ENCODE data around the gene ACOT7. TPM values are rescaled to one million over a fixed set of nuclear protein-coding genes. Genes with fewer than 3 reads are reported as not detected.

The ACOT7 gene
- total and polyA plus RNA-seq, 2 of the 13 experiments (the other 11 are each of a cell fraction or from before 2014, with no cell fraction given): 33.0 to 55.8 TPM

- Histone ChIP-seq H4K20me1 (ENCODE audit: insufficient read depth, low read length) (no peaks in the 10 kb centered on the region), H3K4me2 (ENCODE audit: low read depth, low read length) (no peak overlapping the region), H3K27me3 (ENCODE audit: control insufficient read depth in 1 of 2, insufficient read depth in 2 of 2, low read length in 2 of 2) (no peaks in the 10 kb centered on the region), H3K79me2 (ENCODE audit: insufficient read depth, low read length) (no peaks in the 10 kb centered on the region), H3K4me1 (ENCODE audit: insufficient read depth, low read length) (peaks cover 13% of the 10 kb centered on the region), H3K27ac (ENCODE audit: extremely low read length, insufficient read depth, low read length) (no peak overlapping the region), H3K9me3 (ENCODE audit: low read length) (no peaks in the 10 kb centered on the region), H3K36me3 (replicated peaks in 1 of 2; ENCODE audit: control insufficient read depth in 1 of 2, insufficient read depth in 2 of 2, low read length in 2 of 2) (peaks cover 9 to 36% of the 10 kb centered on the region in 2 experiments; a peak in 4 of 5 replicates), H3K9ac (ENCODE audit: insufficient read depth, low read depth, low read length) (no peak overlapping the region), H2AFZ (ENCODE audit: low read length) (no peak overlapping the region), H3K4me3 (replicated peaks in 1 of 3; ENCODE audit: insufficient read depth in 1 of 3, low read depth in 2 of 3, low read length in 3 of 3) (no peak overlapping the region)
- DNase-seq (ENCODE audit: low spot score): no peak
- ATAC-seq: no peak
- intact Hi-C loops (cut with micrococcal nuclease; ENCODE audit: unreplicated experiment) (no loop called here), in situ Hi-C loops (cut with HindIII; ENCODE audit: extremely low pct_ligation_motif_present, low pct_unique_long_range_greater_than_20kb) (no loop called here)
- FAIRE-seq: no peak
- ChIA-PET POLR2A (no interaction called here), CTCF (ENCODE audit: low intra/inter-chr PET ratio, low total read pairs) (no interaction called here)
- BruUV-seq (replicated peaks): no TSS peak
- WGBS (ENCODE audit: low lambda C conversion rate): 96% methylated on average over 8 of the region's 14 CpGs
- TF ChIP-seq, protein P1, sequence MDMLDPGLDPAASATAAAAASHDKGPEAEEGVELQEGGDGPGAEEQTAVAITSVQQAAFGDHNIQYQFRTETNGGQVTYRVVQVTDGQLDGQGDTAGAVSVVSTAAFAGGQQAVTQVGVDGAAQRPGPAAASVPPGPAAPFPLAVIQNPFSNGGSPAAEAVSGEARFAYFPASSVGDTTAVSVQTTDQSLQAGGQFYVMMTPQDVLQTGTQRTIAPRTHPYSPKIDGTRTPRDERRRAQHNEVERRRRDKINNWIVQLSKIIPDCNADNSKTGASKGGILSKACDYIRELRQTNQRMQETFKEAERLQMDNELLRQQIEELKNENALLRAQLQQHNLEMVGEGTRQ (IDR thresholded peaks at IDR 0.05; ENCODE audit: low read depth, low read length): no peak
- TF ChIP-seq, protein P1 (CRISPR knock-in tag; IDR thresholded peaks at IDR 0.05; ENCODE audit: borderline replicate concordance): no peak
- no peak for TF ChIP-seq FOXK1 (CRISPR knock-in tag; IDR thresholded peaks at IDR 0.05; ENCODE audit: borderline replicate concordance, low read depth)
- TF ChIP-seq ATRX (CRISPR knock-in tag; IDR thresholded peaks at IDR 0.05; ENCODE audit: borderline replicate concordance): no peak
- no peak for TF ChIP-seq ZMYM4 (CRISPR knock-in tag; IDR thresholded peaks at IDR 0.05)
- no peak for TF ChIP-seq ZNF660 (CRISPR knock-in tag; IDR thresholded peaks at IDR 0.05; ENCODE audit: borderline replicate concordance, low read depth)
- TF ChIP-seq SATB2 (CRISPR knock-in tag; IDR thresholded peaks at IDR 0.05): no peak
- TF ChIP-seq, protein P2, sequence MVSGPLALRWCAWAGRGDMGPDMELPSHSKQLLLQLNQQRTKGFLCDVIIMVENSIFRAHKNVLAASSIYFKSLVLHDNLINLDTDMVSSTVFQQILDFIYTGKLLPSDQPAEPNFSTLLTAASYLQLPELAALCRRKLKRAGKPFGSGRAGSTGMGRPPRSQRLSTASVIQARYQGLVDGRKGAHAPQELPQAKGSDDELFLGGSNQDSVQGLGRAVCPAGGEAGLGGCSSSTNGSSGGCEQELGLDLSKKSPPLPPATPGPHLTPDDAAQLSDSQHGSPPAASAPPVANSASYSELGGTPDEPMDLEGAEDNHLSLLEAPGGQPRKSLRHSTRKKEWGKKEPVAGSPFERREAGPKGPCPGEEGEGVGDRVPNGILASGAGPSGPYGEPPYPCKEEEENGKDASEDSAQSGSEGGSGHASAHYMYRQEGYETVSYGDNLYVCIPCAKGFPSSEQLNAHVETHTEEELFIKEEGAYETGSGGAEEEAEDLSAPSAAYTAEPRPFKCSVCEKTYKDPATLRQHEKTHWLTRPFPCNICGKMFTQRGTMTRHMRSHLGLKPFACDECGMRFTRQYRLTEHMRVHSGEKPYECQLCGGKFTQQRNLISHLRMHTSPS (CRISPR knock-in tag; IDR thresholded peaks at IDR 0.05; ENCODE audit: low read depth): no peak
- TF ChIP-seq ZNF616 (CRISPR knock-in tag; IDR thresholded peaks at IDR 0.05; ENCODE audit: low read depth): no peak
- TF ChIP-seq GATAD1 (CRISPR knock-in tag; IDR thresholded peaks at IDR 0.05): no peak
- TF ChIP-seq KDM6A (CRISPR knock-in tag; IDR thresholded peaks at IDR 0.05; ENCODE audit: low read depth): no peak
- TF ChIP-seq, protein P3, sequence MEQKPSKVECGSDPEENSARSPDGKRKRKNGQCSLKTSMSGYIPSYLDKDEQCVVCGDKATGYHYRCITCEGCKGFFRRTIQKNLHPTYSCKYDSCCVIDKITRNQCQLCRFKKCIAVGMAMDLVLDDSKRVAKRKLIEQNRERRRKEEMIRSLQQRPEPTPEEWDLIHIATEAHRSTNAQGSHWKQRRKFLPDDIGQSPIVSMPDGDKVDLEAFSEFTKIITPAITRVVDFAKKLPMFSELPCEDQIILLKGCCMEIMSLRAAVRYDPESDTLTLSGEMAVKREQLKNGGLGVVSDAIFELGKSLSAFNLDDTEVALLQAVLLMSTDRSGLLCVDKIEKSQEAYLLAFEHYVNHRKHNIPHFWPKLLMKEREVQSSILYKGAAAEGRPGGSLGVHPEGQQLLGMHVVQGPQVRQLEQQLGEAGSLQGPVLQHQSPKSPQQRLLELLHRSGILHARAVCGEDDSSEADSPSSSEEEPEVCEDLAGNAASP (CRISPR knock-in tag; IDR thresholded peaks at IDR 0.05; ENCODE audit: borderline replicate concordance): no peak
- TF ChIP-seq SETDB1 (CRISPR knock-in tag; IDR thresholded peaks at IDR 0.05; ENCODE audit: borderline replicate concordance): no peak
- no peak for TF ChIP-seq ZNF432 (CRISPR knock-in tag; IDR thresholded peaks at IDR 0.05; ENCODE audit: borderline replicate concordance)
- no peak for TF ChIP-seq KDM3A (CRISPR knock-in tag; IDR thresholded peaks at IDR 0.05; ENCODE audit: low read depth)
- TF ChIP-seq PREB (CRISPR knock-in tag; IDR thresholded peaks at IDR 0.05): no peak
- TF ChIP-seq MTERF4 (CRISPR knock-in tag; IDR thresholded peaks at IDR 0.05): no peak
Measured at GRCh38 chr1:6294080-6294889, 99.3 kb downstream of the ACOT7 start.

Data from HepG2 (cell line).